H1 (cell line): ENCODE measurements around the gene TMEM89. TPM values are rescaled to one million over a fixed set of nuclear protein-coding genes. Genes with fewer than 3 reads are reported as not detected.

Experiments used
- JUN ChIP-seq: IDR thresholded peaks from 2 replicates; pipeline ENCODE4 v1.6.1; 2011; ENCODE audit warnings: low read depth, mild to moderate bottlenecking, improper control_type of control experiment, low read length
- YY1 ChIP-seq: IDR thresholded peaks from 2 replicates; pipeline ENCODE4 v1.6.1; 2011; ENCODE audit warnings: low read depth, mild to moderate bottlenecking, low read length
- polyA plus RNA-seq, 7 experiments: library from polyadenylated mRNA; depleted of rRNA in 3 of 7; stranded (reverse) in 5 of 7; unstranded in 2 of 7; fragments of >200 nt in 5 of 7; fragments of 200-250 nt in 2 of 7; gene quantifications; 1 replicate in 5 of 7; 2 replicates in 1 of 7; 4 replicates in 1 of 7; pipeline versions ENCODE4 v1.2.1 to v1.2.3, GENCODE V29; 2011 to 2013; ENCODE audit warnings: missing spikeins in 2 of 7, mixed read lengths in 2 of 7
- total RNA-seq: library from RNA; stranded (reverse); fragmentation: NEBNext Ultra II Directional; extraction: Animal tissue kit (Norgen Biotek cat#: 25700); gene quantifications from 2 replicates; pipeline ENCODE4 v1.2.1, GENCODE V29; 2021

TMEM89 gene
- total and polyA plus RNA-seq, 2 of the 8 experiments (the other 6 are each of a cell fraction or from before 2014, with no cell fraction given) = not detected

DNA sequence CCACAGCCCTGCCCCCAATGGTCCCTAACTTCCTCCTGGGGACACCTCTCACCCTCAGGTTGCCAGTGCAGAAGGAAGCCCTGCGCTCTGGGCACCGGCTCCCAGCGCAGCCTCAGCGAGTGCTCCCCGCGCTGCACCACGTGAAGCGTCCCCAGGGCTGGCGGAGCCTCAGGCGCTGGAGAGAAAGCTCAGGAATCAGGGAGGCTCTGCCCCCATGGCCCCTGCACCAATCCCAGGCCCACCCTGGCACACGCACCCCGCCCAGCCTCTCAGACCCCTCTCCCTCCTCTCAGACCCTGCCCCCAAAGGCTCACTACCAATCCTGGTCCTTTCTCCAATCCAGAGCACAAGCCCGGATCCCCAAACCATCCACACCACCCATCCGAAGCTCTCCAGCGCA, 33.3 kb downstream of the TMEM89 start (continued):
- TF ChIP-seq YY1 (no peak), JUN (no peak)
